NCI-H2107 (cell line): ENCODE results near the gene EPB41L1.

ENCODE experiments used
- DNase-seq: peaks from one replicate; lab custom pipeline; 2025; lab: John Stamatoyannopoulos, UW

Gene EPB41L1

GRCh38 chr20:36230019-36230418 lies 75.5 kb downstream of the EPB41L1 start:
- no peak for DNase-seq

GRCh38 chr20:36231331-36231730 lies 76.8 kb downstream of the EPB41L1 start:
- no peak for DNase-seq

- no peak for DNase-seq
Observed at GRCh38 chr20:36234771-36235320, 80.3 kb downstream of the EPB41L1 start.

GRCh38 chr20:36235892-36236785 lies 81.6 kb downstream of the EPB41L1 start, which contains the start of gene AAR2:
Gene AAR2, plus strand, starts transcription at chr20:36236478. Its CDS starts 3,391 bp downstream, at chr20:36239869.
- peak; percentile 39 for DNase-seq

- no peak for DNase-seq
Observed at GRCh38 chr20:36236786-36237121, 82.2 kb downstream of the EPB41L1 start.

- DNase-seq = no peak
Observed at GRCh38 chr20:36237477-36237876, 82.9 kb downstream of the EPB41L1 start.

GRCh38 chr20:36238153-36238552 lies 83.6 kb downstream of the EPB41L1 start:
- no peak for DNase-seq

- no peak for DNase-seq
Observed at GRCh38 chr20:36238760-36239159, 84.2 kb downstream of the EPB41L1 start.

GRCh38 chr20:36240076-36240475 lies 85.5 kb downstream of the EPB41L1 start:
- no peak for DNase-seq

- no peak for DNase-seq
Observed at GRCh38 chr20:36241678-36242077, 87.1 kb downstream of the EPB41L1 start.

- DNase-seq = no peak
Observed at GRCh38 chr20:36243726-36244125, 89.2 kb downstream of the EPB41L1 start.

GRCh38 chr20:36246401-36246800 lies 91.9 kb downstream of the EPB41L1 start:
- DNase-seq = no peak

- DNase-seq = no peak
Observed at GRCh38 chr20:36248836-36249235, 94.3 kb downstream of the EPB41L1 start.

GRCh38 chr20:36249450-36249849 lies 94.9 kb downstream of the EPB41L1 start:
- no peak for DNase-seq

- DNase-seq = no peak
Observed at GRCh38 chr20:36251426-36251825, 96.9 kb downstream of the EPB41L1 start.

- no peak for DNase-seq
Observed at GRCh38 chr20:36252511-36252910, 98.0 kb downstream of the EPB41L1 start.

GRCh38 chr20:36253036-36253435 lies 98.5 kb downstream of the EPB41L1 start:
- DNase-seq = no peak

GRCh38 chr20:36254076-36254475 lies 99.5 kb downstream of the EPB41L1 start:
- DNase-seq = no peak

GRCh38 chr20:36255445-36255844 lies 100.9 kb downstream of the EPB41L1 start:
- DNase-seq = no peak

GRCh38 chr20:36259177-36260061 lies 104.9 kb downstream of the EPB41L1 start:
- no peak for DNase-seq

GRCh38 chr20:36260316-36260715 lies 105.8 kb downstream of the EPB41L1 start:
- DNase-seq = no peak

GRCh38 chr20:36261389-36262105 lies 107.0 kb downstream of the EPB41L1 start:
- no peak for DNase-seq
